Posterior cingulate gyrus (tissue), 11 donors: ENCODE data around the gene PDGFA.

Experiments used
- DNase-seq, 10 donors: peaks; one replicate each; pipeline versions ENCODE4 v3.0.0 to v3.0.0-alpha.2; 2020 to 2021; ENCODE audit warnings: mixed read lengths in 3 of 10
- intact Hi-C: fragments of 100-400 bp; cut with DNase I; formaldehyde crosslinking; loops from one replicate; pipeline ENCODE4 v1.15.1; 2023

The PDGFA gene

GRCh38 chr7:457814-458510 lies 61.7 kb downstream of the PDGFA start:
- intact Hi-C loops = no loop called here
- peak in 3 of 10 donors; percentile 52 to 75 (median 70) for DNase-seq

- DNase-seq = peak in 3 of 10 donors; percentile 66 to 88 (median 77)
- intact Hi-C loops = no loop called here
Observed at GRCh38 chr7:455110-455928, 64.3 kb downstream of the PDGFA start.

- intact Hi-C loops = no loop called here
- peak in 3 of 10 donors; percentile 60 to 81 (median 74) for DNase-seq
Observed at GRCh38 chr7:454356-455109, 65.1 kb downstream of the PDGFA start.

GRCh38 chr7:453597-454306 lies 65.9 kb downstream of the PDGFA start:
- DNase-seq = peak in 3 of 10 donors; percentile 22 to 79 (median 64)
- intact Hi-C loops = no loop called here

GRCh38 chr7:452791-453455 lies 66.7 kb downstream of the PDGFA start:
- intact Hi-C loops = no loop called here
- DNase-seq = peak in 3 of 10 donors; percentile 59 to 82 (median 78)

GRCh38 chr7:452226-452751 lies 67.4 kb downstream of the PDGFA start:
- DNase-seq = peak in 3 of 10 donors; percentile 69 to 73 (median 69)
- intact Hi-C loops = no loop called here

- intact Hi-C loops = no loop called here
- DNase-seq = peak in 3 of 10 donors; percentile 43 to 60 (median 54)
Observed at GRCh38 chr7:451255-452225, 68.1 kb downstream of the PDGFA start.

- intact Hi-C loops = no loop called here
Observed at GRCh38 chr7:450741-451140, 68.9 kb downstream of the PDGFA start.

GRCh38 chr7:450036-450435 lies 69.6 kb downstream of the PDGFA start:
- intact Hi-C loops = no loop called here
- DNase-seq = peak in 3 of 10 donors; percentile 15 to 63 (median 30)

More at GRCh38 chr7:450741-451140, 68.9 kb downstream of the PDGFA start:
- peak in 3 of 10 donors; percentile 32 to 59 (median 33) for DNase-seq

- intact Hi-C loops = no loop called here
- peak in 3 of 10 donors; percentile 35 to 48 (median 44) for DNase-seq
Observed at GRCh38 chr7:449324-450019, 70.2 kb downstream of the PDGFA start.

- intact Hi-C loops = no loop called here
- peak in 2 of 10 donors; percentile 12 to 39 for DNase-seq
Observed at GRCh38 chr7:447523-447922, 72.1 kb downstream of the PDGFA start.
